Measurements from ENCODE around the gene POLR1E.
"Not testable (repeated sequence)": the region's sequence is repeated elsewhere in the genome, so short reads cannot be mapped to it uniquely, and the experiment has no call there.

The POLR1E gene

GRCh38 chr9:37503736-37504135 is 18.0 kb downstream of the POLR1E start:
- no peak for DNase-seq (ENCODE audit: low read depth in 2 of 2)

GRCh38 chr9:37504605-37505004 is 18.9 kb downstream of the POLR1E start:
- DNase-seq (ENCODE audit: low read depth in 2 of 2): no peak

GRCh38 chr9:37507566-37508134 is 21.9 kb downstream of the POLR1E start:
- no peak for DNase-seq (ENCODE audit: low read depth in 2 of 2)

GRCh38 chr9:37508135-37508833 is 22.5 kb downstream of the POLR1E start:
- no peak for DNase-seq (ENCODE audit: low read depth in 2 of 2)

- DNase-seq (ENCODE audit: low read depth in 2 of 2): no peak
Measured at GRCh38 chr9:37508834-37509206, 23.1 kb downstream of the POLR1E start.

GRCh38 chr9:37509536-37509935 is 23.8 kb downstream of the POLR1E start:
- no peak for DNase-seq (ENCODE audit: low read depth in 2 of 2)

GRCh38 chr9:37510053-37510452 is 24.3 kb downstream of the POLR1E start:
- not testable (repeated sequence) for DNase-seq (ENCODE audit: low read depth in 2 of 2)

- DNase-seq (ENCODE audit: low read depth in 2 of 2): no peak
Measured at GRCh38 chr9:37511016-37512010, 25.6 kb downstream of the POLR1E start.

GRCh38 chr9:37512437-37512836 is 26.7 kb downstream of the POLR1E start:
- DNase-seq (ENCODE audit: low read depth in 2 of 2): no peak

GRCh38 chr9:37514415-37514814 is 28.7 kb downstream of the POLR1E start:
- not testable (repeated sequence) for DNase-seq (ENCODE audit: low read depth in 2 of 2)

- no peak for DNase-seq (ENCODE audit: low read depth in 2 of 2)
Measured at GRCh38 chr9:37514999-37515398, 29.3 kb downstream of the POLR1E start.

- DNase-seq (ENCODE audit: low read depth in 2 of 2): no peak
Measured at GRCh38 chr9:37515620-37516258, 30.0 kb downstream of the POLR1E start.

- DNase-seq (ENCODE audit: low read depth in 2 of 2): no peak
Measured at GRCh38 chr9:37517923-37518322, 32.2 kb downstream of the POLR1E start.

- DNase-seq (ENCODE audit: low read depth in 2 of 2): no peak
Measured at GRCh38 chr9:37520641-37521040, 34.9 kb downstream of the POLR1E start.

- DNase-seq (ENCODE audit: low read depth in 2 of 2): no peak
Measured at GRCh38 chr9:37521111-37521510, 35.4 kb downstream of the POLR1E start.

- no peak for DNase-seq (ENCODE audit: low read depth in 2 of 2)
Measured at GRCh38 chr9:37522971-37523370, 37.2 kb downstream of the POLR1E start.

- no peak for DNase-seq (ENCODE audit: low read depth in 2 of 2)
Measured at GRCh38 chr9:37523916-37524315, 38.2 kb downstream of the POLR1E start.

- DNase-seq (ENCODE audit: low read depth in 2 of 2): peak; percentile 48 to 52
Measured at GRCh38 chr9:37528652-37529471, 43.1 kb downstream of the POLR1E start.

- DNase-seq (ENCODE audit: low read depth in 2 of 2): no peak
Measured at GRCh38 chr9:37531699-37532098, 46.0 kb downstream of the POLR1E start.

GRCh38 chr9:37534412-37534811 is 48.7 kb downstream of the POLR1E start:
- no peak for DNase-seq (ENCODE audit: low read depth in 2 of 2)

- DNase-seq (ENCODE audit: low read depth in 2 of 2): no peak
Measured at GRCh38 chr9:37534901-37535300, 49.2 kb downstream of the POLR1E start.
